ENCODE measurements around the gene CYRIA.

- TF ChIP-seq CTCF (IDR thresholded peaks at IDR 0.05) (no peak), POLR2A (IDR thresholded peaks at IDR 0.05) (no peak)
Observed at GRCh38 chr2:16623031-16623430, 42.6 kb downstream of the CYRIA start.

Measured in body of pancreas (tissue), 4 donors.